SKM-1 treated with dmso at 0.1 percent for 144 hours (cell line): ENCODE data around the gene CD46.

ENCODE experiments used
- DNase-seq: peaks from one replicate; lab custom pipeline; 2025; ENCODE audit not compliant: unreplicated experiment; lab: John Stamatoyannopoulos, UW

CD46 gene

GRCh38 chr1:207793327-207793726, 41.5 kb downstream of the CD46 start:
- DNase-seq, result no peak

- no peak for DNase-seq
These were observed 43.0 kb downstream of the CD46 start for GRCh38 chr1:207794861-207795260.

- DNase-seq, result peak; percentile 88
These were observed 45.5 kb downstream of the CD46 start for GRCh38 chr1:207797229-207797973.

- DNase-seq, result no peak
These were observed 47.0 kb downstream of the CD46 start for GRCh38 chr1:207798847-207799246.

GRCh38 chr1:207799989-207800648, 48.3 kb downstream of the CD46 start:
- DNase-seq, result no peak

GRCh38 chr1:207801819-207802218, 50.0 kb downstream of the CD46 start:
- no peak for DNase-seq

GRCh38 chr1:207803678-207804077, 51.8 kb downstream of the CD46 start:
- DNase-seq, result no peak

GRCh38 chr1:207804721-207805468, 53.0 kb downstream of the CD46 start:
- no peak for DNase-seq

GRCh38 chr1:207805841-207806421, 54.1 kb downstream of the CD46 start:
- no peak for DNase-seq

GRCh38 chr1:207806531-207807325, 54.9 kb downstream of the CD46 start:
- DNase-seq, result no peak

GRCh38 chr1:207807326-207807689, 55.5 kb downstream of the CD46 start:
- DNase-seq, result peak; percentile 92

GRCh38 chr1:207807690-207808321, 56.0 kb downstream of the CD46 start:
- peak; percentile 92 for DNase-seq

GRCh38 chr1:207808322-207808705, 56.5 kb downstream of the CD46 start:
- no peak for DNase-seq

GRCh38 chr1:207808911-207809555, 57.2 kb downstream of the CD46 start:
- no peak for DNase-seq

- no peak for DNase-seq
These were observed 58.3 kb downstream of the CD46 start for GRCh38 chr1:207810173-207810572.

GRCh38 chr1:207810606-207811295, 58.9 kb downstream of the CD46 start:
- DNase-seq, result no peak

- no peak for DNase-seq
These were observed 59.5 kb downstream of the CD46 start for GRCh38 chr1:207811319-207811718.

- no peak for DNase-seq
These were observed 60.3 kb downstream of the CD46 start for GRCh38 chr1:207811920-207812720.
